CD14-positive monocyte (primary cell): ENCODE measurements around the gene TBC1D22A. TPM values are rescaled to one million over a fixed set of nuclear protein-coding genes. Genes with fewer than 3 reads are reported as not detected.

Experiments
- DNase-seq, 3 donors: peaks; one replicate each; pipeline ENCODE4 v3.0.0-alpha.2; 2011 to 2022
- H2AFZ ChIP-seq: 2 replicates; pipeline ENCODE4 v1.6.0; 2012; ENCODE audit warnings: mild to moderate bottlenecking, low read depth, low read length, inconsistent platforms; ENCODE audit not compliant: insufficient read depth, poor library complexity, severe bottlenecking
- H3K27ac ChIP-seq, 2 donors: 1 replicate in 1 of 2; 2 replicates in 1 of 2; pipeline ENCODE4 v1.5.1; 2012 to 2013; ENCODE audit warnings: low read length in 2 of 2, control low read depth in 1 of 2, inconsistent platforms in 1 of 2, low read depth in 1 of 2, mild to moderate bottlenecking in 1 of 2
- H3K27me3 ChIP-seq, 2 donors: one replicate each; pipeline versions ENCODE4 v1.6.0 to v1.6.1; 2011 to 2013; ENCODE audit warnings: low read length in 2 of 2; ENCODE audit not compliant: control insufficient read depth in 2 of 2, insufficient read depth in 2 of 2
- H3K36me3 ChIP-seq, 2 donors: replicated peaks in 1 of 2; 1 replicate in 1 of 2; 2 replicates in 1 of 2; pipeline versions ENCODE4 v1.5.1 to v1.6.1; 2012 to 2013; ENCODE audit warnings: low read length in 2 of 2, control low read depth in 1 of 2, inconsistent platforms in 1 of 2, mild to moderate bottlenecking in 1 of 2; ENCODE audit not compliant: insufficient read depth in 2 of 2, control insufficient read depth in 1 of 2
- H3K4me1 ChIP-seq, 2 donors: 1 replicate in 1 of 2; 2 replicates in 1 of 2; pipeline versions ENCODE4 v1.5.1 to v1.6.1; 2012 to 2013; ENCODE audit warnings: low read length in 2 of 2, control low read depth in 1 of 2, inconsistent platforms in 1 of 2, mild to moderate bottlenecking in 1 of 2, moderate library complexity in 1 of 2; ENCODE audit not compliant: insufficient read depth in 2 of 2, control insufficient read depth in 1 of 2
- H3K4me2 ChIP-seq: replicated peaks from 2 replicates; pipeline ENCODE3; 2012; ENCODE audit warnings: low read length, moderate library complexity, mild to moderate bottlenecking; ENCODE audit not compliant: poor library complexity, severe bottlenecking; ENCODE audit errors: extremely low read depth
- H3K4me3 ChIP-seq, 3 experiments: fragments of 200-600 bp in 1 of 3; sonication (generic) in 1 of 3; replicated peaks in 1 of 3; 1 replicate in 2 of 3; 2 replicates in 1 of 3; pipeline ENCODE4 v1.5.1; 2011 to 2013; ENCODE audit warnings: low read length in 3 of 3, mild to moderate bottlenecking in 3 of 3, control low read depth in 2 of 3, low read depth in 2 of 3, inconsistent platforms in 1 of 3, moderate library complexity in 1 of 3
- H3K79me2 ChIP-seq: 2 replicates; pipeline ENCODE4 v1.6.0; 2012; ENCODE audit warnings: mild to moderate bottlenecking, control low read depth, inconsistent platforms, low read length, moderate library complexity; ENCODE audit not compliant: insufficient read depth
- H3K9ac ChIP-seq: 2 replicates; pipeline ENCODE4 v1.6.0; 2017; ENCODE audit warnings: low read length, mild to moderate bottlenecking; ENCODE audit not compliant: insufficient read depth, poor library complexity, severe bottlenecking
- H3K9me3 ChIP-seq, 2 donors: replicated peaks in 1 of 2; 1 replicate in 1 of 2; 2 replicates in 1 of 2; pipeline versions ENCODE4 v1.5.1 to v1.6.1; 2012 to 2013; ENCODE audit warnings: low read length in 2 of 2, control low read depth in 1 of 2; ENCODE audit not compliant: control insufficient read depth in 1 of 2, insufficient read depth in 1 of 2
- H4K20me1 ChIP-seq: 2 replicates; pipeline ENCODE4 v1.6.0; 2012; ENCODE audit warnings: mild to moderate bottlenecking, low read length, control low read depth, moderate library complexity; ENCODE audit not compliant: insufficient read depth
- H3K27ac Mint-ChIP-seq, 7 donors: one replicate each; pipeline ENCODE4 v1.8.0; 2020; ENCODE audit warnings: mild to moderate bottlenecking in 7 of 7, mixed read lengths in 7 of 7, moderate library complexity in 6 of 7, inconsistent platforms in 2 of 7
- H3K27me3 Mint-ChIP-seq, 3 donors: one replicate each; pipeline ENCODE4 v1.8.0; 2021 to 2022; ENCODE audit warnings: low read depth in 3 of 3, mild to moderate bottlenecking in 3 of 3, mixed read lengths in 3 of 3, moderate library complexity in 3 of 3, inconsistent platforms in 1 of 3
- H3K36me3 Mint-ChIP-seq, 2 donors: one replicate each; pipeline ENCODE4 v1.8.0; 2020; ENCODE audit warnings: mixed read lengths in 2 of 2, inconsistent platforms in 1 of 2, mild to moderate bottlenecking in 1 of 2
- H3K4me1 Mint-ChIP-seq: one replicate; pipeline ENCODE4 v1.8.0; 2020; ENCODE audit warnings: mild to moderate bottlenecking, mixed read lengths
- H3K4me3 Mint-ChIP-seq, 2 donors: one replicate each; pipeline ENCODE4 v1.8.0; 2020; ENCODE audit warnings: mild to moderate bottlenecking in 2 of 2, mixed read lengths in 2 of 2, moderate library complexity in 1 of 2
- H3K9me3 Mint-ChIP-seq, 7 donors: one replicate each; pipeline ENCODE4 v1.8.0; 2020 to 2022; ENCODE audit warnings: mixed read lengths in 7 of 7, mild to moderate bottlenecking in 6 of 7, moderate library complexity in 6 of 7, inconsistent platforms in 2 of 7
- CTCF ChIP-seq: fragments of 200-600 bp; IDR thresholded peaks from one replicate; pipeline ENCODE4 v1.8.0; 2022; ENCODE audit warnings: antibody characterized with exemption, mild to moderate bottlenecking
- WGBS: methylation state at CpG from one replicate; pipeline ENCODE4 v1.1.5; 2013; ENCODE audit warnings: missing lambda C conversion rate; ENCODE audit not compliant: insufficient coverage; 5-methylcytosine and 5-hydroxymethylcytosine counted together
- intact Hi-C, 2 donors: fragments of 100-400 bp; cut with micrococcal nuclease; formaldehyde crosslinking; loops; one replicate each; pipeline versions ENCODE4 v1.15.0 to v1.15.1; 2023
- polyA plus RNA-seq, 3 donors: library from polyadenylated mRNA; depleted of rRNA in 1 of 3; unstranded in 2 of 3; stranded (reverse) in 1 of 3; fragments of 300-500 nt in 2 of 3; fragments of >200 nt in 1 of 3; fragmentation: Illumina TruSeq in 2 of 3; gene quantifications; 1 replicate in 2 of 3; 2 replicates in 1 of 3; pipeline ENCODE4 v1.2.3, GENCODE V29; 2012 to 2021

TBC1D22A gene
- polyA plus RNA-seq, 3 donors: 25.9 to 36.2 (median 29.5) TPM

GRCh38 chr22:46766611-46767010 lies 4.2 kb downstream of the TBC1D22A start:
- intact Hi-C loops: no loop called here
- DNase-seq: no peak
- no peak overlapping the region for H3K9ac ChIP-seq
- Mint-ChIP-seq H3K27me3 (no peaks in the 10 kb centered on the region), H3K4me3 (no peak overlapping the region), H3K9me3 (peaks cover 0 to 2% (median 0%) of the 10 kb centered on the region in 7 donors), H3K4me1 (peaks cover 78% of the 10 kb centered on the region), H3K27ac (peak overlapping the region in 3 of 7 donors; percentile 30 to 50 (median 47)), H3K36me3 (peaks cover 36 to 60% of the 10 kb centered on the region in 2 donors)
- no peak overlapping the region for H3K4me2 ChIP-seq
- H2AFZ ChIP-seq: no peak overlapping the region
- no peak overlapping the region for H3K27ac ChIP-seq
- peaks cover 88% of the 10 kb centered on the region for H3K79me2 ChIP-seq
- no peaks in the 10 kb centered on the region for H3K9me3 ChIP-seq
- H4K20me1 ChIP-seq: peaks cover 9% of the 10 kb centered on the region
- 96% methylated on average over 5 of the region's 8 CpGs for WGBS
- no peaks in the 10 kb centered on the region for H3K27me3 ChIP-seq
- peaks cover 50 to 57% of the 10 kb centered on the region in 2 donors for H3K4me1 ChIP-seq
- no peak overlapping the region for H3K4me3 ChIP-seq
- no peak for TF ChIP-seq CTCF
- H3K36me3 ChIP-seq: peaks cover 5 to 17% of the 10 kb centered on the region in 2 donors

GRCh38 chr22:46767249-46767985 lies 5.0 kb downstream of the TBC1D22A start:
- H3K36me3 ChIP-seq: peaks cover 5 to 17% of the 10 kb centered on the region in 2 donors
- no peak overlapping the region for H3K27ac ChIP-seq
- H3K27ac Mint-ChIP-seq: peak overlapping the region in 5 of 7 donors; percentile 30 to 74 (median 69)
- H3K4me1 ChIP-seq: peaks cover 49 to 52% of the 10 kb centered on the region in 2 donors
- H2AFZ ChIP-seq: no peak overlapping the region
- peak overlapping the region in 1 of 2 donors; percentile 32 for H3K4me3 Mint-ChIP-seq
- H3K27me3 ChIP-seq: no peaks in the 10 kb centered on the region
- peaks cover 0 to 2% (median 0%) of the 10 kb centered on the region in 7 donors for H3K9me3 Mint-ChIP-seq
- WGBS: 98% methylated on average over 10 of the region's 11 CpGs
- no peak overlapping the region for H3K4me2 ChIP-seq
- peaks cover 73% of the 10 kb centered on the region for H3K4me1 Mint-ChIP-seq
- DNase-seq: no peak
- no peak overlapping the region for H3K9ac ChIP-seq
- peaks cover 9% of the 10 kb centered on the region for H4K20me1 ChIP-seq
- H3K36me3 Mint-ChIP-seq: peaks cover 36 to 60% of the 10 kb centered on the region in 2 donors
- H3K4me3 ChIP-seq: no peak overlapping the region
- H3K27me3 Mint-ChIP-seq: no peaks in the 10 kb centered on the region
- peaks cover 86% of the 10 kb centered on the region for H3K79me2 ChIP-seq
- H3K9me3 ChIP-seq: no peaks in the 10 kb centered on the region
- no peak for TF ChIP-seq CTCF
- intact Hi-C loops: no loop called here
